Measurements from ENCODE around the gene SH3PXD2B. TPM values are rescaled to one million over a fixed set of nuclear protein-coding genes. Genes with fewer than 3 reads are reported as not detected.

Gene SH3PXD2B
- total RNA-seq, 1 experiment from 2014 or later, result 27.5 TPM

DNA sequence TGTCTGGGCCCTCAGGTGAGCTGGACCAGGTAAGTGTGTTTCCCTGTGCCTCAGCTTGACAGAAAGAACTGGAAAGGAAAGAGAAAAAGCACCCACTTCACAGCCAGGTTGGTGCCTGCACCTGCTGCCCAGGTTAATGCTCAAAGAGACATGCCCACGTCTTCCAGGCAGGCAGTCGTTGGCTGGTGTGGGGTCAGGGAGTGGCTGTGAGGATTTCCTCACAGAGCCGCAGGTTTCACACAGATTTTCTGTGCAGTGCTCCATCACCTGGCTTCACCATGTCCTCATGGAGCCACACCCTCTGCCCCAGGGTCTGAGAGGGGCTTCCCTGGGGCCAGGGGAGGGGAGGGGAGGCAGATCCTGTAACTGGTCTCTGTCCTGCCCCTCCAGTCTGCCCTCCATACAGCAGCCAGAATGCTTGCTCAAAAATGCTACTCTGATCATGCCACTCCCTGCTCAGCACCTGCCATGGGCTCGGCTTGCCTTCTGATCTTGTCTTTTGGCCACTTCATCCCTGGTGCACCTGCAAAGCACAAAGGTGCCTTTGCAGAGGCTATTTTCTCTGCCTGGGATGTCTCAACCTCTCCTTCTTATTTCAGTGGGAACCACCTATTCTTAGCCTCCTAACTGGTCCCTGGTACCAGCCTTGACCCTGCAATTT, 88.2 kb downstream of the SH3PXD2B start:
- H3K4me3 ChIP-seq (replicated peaks in 1 of 2; ENCODE audit: low read depth in 1 of 2, low read length in 2 of 2), result no peak overlapping the region
- no peak overlapping the region for H3K9ac ChIP-seq (ENCODE audit: low read length)
- H3K36me3 ChIP-seq (ENCODE audit: control insufficient read depth in 1 of 2, insufficient read depth in 2 of 2, low read length in 2 of 2), result peaks cover 2 to 4% of the 10 kb centered on the region in 2 experiments; a peak in 2 of 4 replicates
- no peak overlapping the region for H3K4me2 ChIP-seq (ENCODE audit: low read length)
- peaks cover 0 to 10% of the 10 kb centered on the region in 2 experiments; a peak in 1 of 4 replicates for H3K9me3 ChIP-seq (ENCODE audit: control insufficient read depth in 1 of 2, insufficient read depth in 1 of 2, low read depth in 1 of 2, low read length in 2 of 2)
- ChIA-PET CTCF (no interaction called here), RAD21 (ENCODE audit: low non-redundant PET in 1 of 2, low total read pairs in 2 of 2, uncharacterized antibody in 2 of 2, unreplicated experiment in 2 of 2) (no interaction called here), POLR2A (no interaction called here)
- H3K9me2 ChIP-seq (ENCODE audit: insufficient read depth), result no peaks in the 10 kb centered on the region
- intact Hi-C loops (cut with micrococcal nuclease), result no loop called here
- H2AFZ ChIP-seq (ENCODE audit: low read depth, low read length, poor library complexity, severe bottlenecking), result no peak overlapping the region
- no peak for DNase-seq (ENCODE audit: low read depth, low spot score)
- H4K20me1 ChIP-seq (ENCODE audit: insufficient read depth), result no peaks in the 10 kb centered on the region
- ATAC-seq, result no peak
- peaks cover 0 to 11% of the 10 kb centered on the region in 2 experiments; a peak in 2 of 4 replicates for H3K4me1 ChIP-seq (ENCODE audit: control insufficient read depth in 1 of 2, insufficient read depth in 2 of 2, low read length in 2 of 2)
- no TSS peak for BruUV-seq (replicated peaks)
- no peak overlapping the region for H3K27ac ChIP-seq (ENCODE audit: low read depth, low read length)
- no peak for TF ChIP-seq FOSL1 (IDR thresholded peaks at IDR 0.05; ENCODE audit: low read depth)
- TF ChIP-seq, protein P1, sequence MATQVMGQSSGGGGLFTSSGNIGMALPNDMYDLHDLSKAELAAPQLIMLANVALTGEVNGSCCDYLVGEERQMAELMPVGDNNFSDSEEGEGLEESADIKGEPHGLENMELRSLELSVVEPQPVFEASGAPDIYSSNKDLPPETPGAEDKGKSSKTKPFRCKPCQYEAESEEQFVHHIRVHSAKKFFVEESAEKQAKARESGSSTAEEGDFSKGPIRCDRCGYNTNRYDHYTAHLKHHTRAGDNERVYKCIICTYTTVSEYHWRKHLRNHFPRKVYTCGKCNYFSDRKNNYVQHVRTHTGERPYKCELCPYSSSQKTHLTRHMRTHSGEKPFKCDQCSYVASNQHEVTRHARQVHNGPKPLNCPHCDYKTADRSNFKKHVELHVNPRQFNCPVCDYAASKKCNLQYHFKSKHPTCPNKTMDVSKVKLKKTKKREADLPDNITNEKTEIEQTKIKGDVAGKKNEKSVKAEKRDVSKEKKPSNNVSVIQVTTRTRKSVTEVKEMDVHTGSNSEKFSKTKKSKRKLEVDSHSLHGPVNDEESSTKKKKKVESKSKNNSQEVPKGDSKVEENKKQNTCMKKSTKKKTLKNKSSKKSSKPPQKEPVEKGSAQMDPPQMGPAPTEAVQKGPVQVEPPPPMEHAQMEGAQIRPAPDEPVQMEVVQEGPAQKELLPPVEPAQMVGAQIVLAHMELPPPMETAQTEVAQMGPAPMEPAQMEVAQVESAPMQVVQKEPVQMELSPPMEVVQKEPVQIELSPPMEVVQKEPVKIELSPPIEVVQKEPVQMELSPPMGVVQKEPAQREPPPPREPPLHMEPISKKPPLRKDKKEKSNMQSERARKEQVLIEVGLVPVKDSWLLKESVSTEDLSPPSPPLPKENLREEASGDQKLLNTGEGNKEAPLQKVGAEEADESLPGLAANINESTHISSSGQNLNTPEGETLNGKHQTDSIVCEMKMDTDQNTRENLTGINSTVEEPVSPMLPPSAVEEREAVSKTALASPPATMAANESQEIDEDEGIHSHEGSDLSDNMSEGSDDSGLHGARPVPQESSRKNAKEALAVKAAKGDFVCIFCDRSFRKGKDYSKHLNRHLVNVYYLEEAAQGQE (IDR thresholded peaks at IDR 0.05; ENCODE audit: low read depth), result no peak
- no peak for TF ChIP-seq EGR1 (IDR thresholded peaks at IDR 0.05; ENCODE audit: low read depth)
- TF ChIP-seq, protein P2, sequence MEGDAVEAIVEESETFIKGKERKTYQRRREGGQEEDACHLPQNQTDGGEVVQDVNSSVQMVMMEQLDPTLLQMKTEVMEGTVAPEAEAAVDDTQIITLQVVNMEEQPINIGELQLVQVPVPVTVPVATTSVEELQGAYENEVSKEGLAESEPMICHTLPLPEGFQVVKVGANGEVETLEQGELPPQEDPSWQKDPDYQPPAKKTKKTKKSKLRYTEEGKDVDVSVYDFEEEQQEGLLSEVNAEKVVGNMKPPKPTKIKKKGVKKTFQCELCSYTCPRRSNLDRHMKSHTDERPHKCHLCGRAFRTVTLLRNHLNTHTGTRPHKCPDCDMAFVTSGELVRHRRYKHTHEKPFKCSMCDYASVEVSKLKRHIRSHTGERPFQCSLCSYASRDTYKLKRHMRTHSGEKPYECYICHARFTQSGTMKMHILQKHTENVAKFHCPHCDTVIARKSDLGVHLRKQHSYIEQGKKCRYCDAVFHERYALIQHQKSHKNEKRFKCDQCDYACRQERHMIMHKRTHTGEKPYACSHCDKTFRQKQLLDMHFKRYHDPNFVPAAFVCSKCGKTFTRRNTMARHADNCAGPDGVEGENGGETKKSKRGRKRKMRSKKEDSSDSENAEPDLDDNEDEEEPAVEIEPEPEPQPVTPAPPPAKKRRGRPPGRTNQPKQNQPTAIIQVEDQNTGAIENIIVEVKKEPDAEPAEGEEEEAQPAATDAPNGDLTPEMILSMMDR (IDR thresholded peaks at IDR 0.05 in 2 of 3, conservative IDR thresholded peaks at IDR 0.05 in 1 of 3; ENCODE audit: borderline replicate concordance in 1 of 3, insufficient read depth in 1 of 3, low read depth in 2 of 3, low read length in 2 of 3), result no peak
- TF ChIP-seq, protein P3, sequence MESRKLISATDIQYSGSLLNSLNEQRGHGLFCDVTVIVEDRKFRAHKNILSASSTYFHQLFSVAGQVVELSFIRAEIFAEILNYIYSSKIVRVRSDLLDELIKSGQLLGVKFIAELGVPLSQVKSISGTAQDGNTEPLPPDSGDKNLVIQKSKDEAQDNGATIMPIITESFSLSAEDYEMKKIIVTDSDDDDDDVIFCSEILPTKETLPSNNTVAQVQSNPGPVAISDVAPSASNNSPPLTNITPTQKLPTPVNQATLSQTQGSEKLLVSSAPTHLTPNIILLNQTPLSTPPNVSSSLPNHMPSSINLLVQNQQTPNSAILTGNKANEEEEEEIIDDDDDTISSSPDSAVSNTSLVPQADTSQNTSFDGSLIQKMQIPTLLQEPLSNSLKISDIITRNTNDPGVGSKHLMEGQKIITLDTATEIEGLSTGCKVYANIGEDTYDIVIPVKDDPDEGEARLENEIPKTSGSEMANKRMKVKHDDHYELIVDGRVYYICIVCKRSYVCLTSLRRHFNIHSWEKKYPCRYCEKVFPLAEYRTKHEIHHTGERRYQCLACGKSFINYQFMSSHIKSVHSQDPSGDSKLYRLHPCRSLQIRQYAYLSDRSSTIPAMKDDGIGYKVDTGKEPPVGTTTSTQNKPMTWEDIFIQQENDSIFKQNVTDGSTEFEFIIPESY (IDR thresholded peaks at IDR 0.05; ENCODE audit: extremely low read depth, insufficient replicate concordance, low read length), result no peak
- TF ChIP-seq SP1 (IDR thresholded peaks at IDR 0.05; ENCODE audit: low read depth), result no peak
- TF ChIP-seq POLR2AphosphoS5 (IDR thresholded peaks at IDR 0.05; ENCODE audit: low read depth, low read length), result no peak
- TF ChIP-seq CBX3 (IDR thresholded peaks at IDR 0.05; ENCODE audit: low read depth), result no peak
- TF ChIP-seq JUND (IDR thresholded peaks at IDR 0.05), result no peak
- TF ChIP-seq, protein P4, sequence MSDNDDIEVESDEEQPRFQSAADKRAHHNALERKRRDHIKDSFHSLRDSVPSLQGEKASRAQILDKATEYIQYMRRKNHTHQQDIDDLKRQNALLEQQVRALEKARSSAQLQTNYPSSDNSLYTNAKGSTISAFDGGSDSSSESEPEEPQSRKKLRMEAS (IDR thresholded peaks at IDR 0.05), result no peak
- TF ChIP-seq RAD21 (IDR thresholded peaks at IDR 0.05; ENCODE audit: low read depth), result no peak
- TF ChIP-seq EZH2 (IDR thresholded peaks at IDR 0.05), result no peak
- no peak for TF ChIP-seq SIN3A (IDR thresholded peaks at IDR 0.05; ENCODE audit: low read depth)
- no peak for TF ChIP-seq TCF7L2 (IDR thresholded peaks at IDR 0.05; ENCODE audit: borderline replicate concordance, extremely low read depth, insufficient read depth, insufficient read length)
- no peak for TF ChIP-seq YY1 (IDR thresholded peaks at IDR 0.05; ENCODE audit: extremely low read depth, insufficient replicate concordance, low read depth, low read length)
- no peak for TF ChIP-seq POLR2A (IDR thresholded peaks at IDR 0.05; ENCODE audit: borderline replicate concordance, extremely low read depth, insufficient read depth, insufficient read length)
- no peak for TF ChIP-seq ZNF274 (IDR thresholded peaks at IDR 0.05; ENCODE audit: low read depth, low read length)
- TF ChIP-seq, protein P5, sequence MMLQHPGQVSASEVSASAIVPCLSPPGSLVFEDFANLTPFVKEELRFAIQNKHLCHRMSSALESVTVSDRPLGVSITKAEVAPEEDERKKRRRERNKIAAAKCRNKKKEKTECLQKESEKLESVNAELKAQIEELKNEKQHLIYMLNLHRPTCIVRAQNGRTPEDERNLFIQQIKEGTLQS (IDR thresholded peaks at IDR 0.05), result no peak
- TF ChIP-seq CEBPB (IDR thresholded peaks at IDR 0.05; ENCODE audit: low read depth), result no peak
- no peak for TF ChIP-seq ZFX (IDR thresholded peaks at IDR 0.05)
- H3K27me3 ChIP-seq (ENCODE audit: insufficient read depth, low read length), result no peaks in the 10 kb centered on the region
- no peaks in the 10 kb centered on the region for H3K79me2 ChIP-seq (ENCODE audit: insufficient read depth, low read length)

Data from HCT116 (cell line).